Measurements from ENCODE around the gene ARL6IP6.

- TF ChIP-seq POLR2AphosphoS5 (IDR thresholded peaks at IDR 0.05; ENCODE audit: low read depth, low read length) = no peak
- no peak for TF ChIP-seq POLR2A (IDR thresholded peaks at IDR 0.05; ENCODE audit: low read depth, low read length)
- TF ChIP-seq TAF1 (IDR thresholded peaks at IDR 0.05; ENCODE audit: borderline replicate concordance, low read depth, low read length) = no peak
These were observed 657 bp downstream of the ARL6IP6 start for GRCh38 chr2:152718909-152719645.
